H1 (cell line): ENCODE results near the gene PSMC2. TPM values are rescaled to one million over a fixed set of nuclear protein-coding genes. Genes with fewer than 3 reads are reported as not detected.

ENCODE experiments used
- CTCF ChIA-PET: fragments of 300-600 bp; sonication (Branson Sonifier 250); formaldehyde crosslinking; loops from one replicate; lab custom pipeline; 2021; ENCODE audit not compliant: partially characterized antibody; lab: Charles Lee
- POLR2A ChIA-PET: fragments of 300-600 bp; sonication (Branson Sonifier 250); formaldehyde crosslinking; loops from one replicate; lab custom pipeline; 2021; ENCODE audit warnings: inconsistent platforms; ENCODE audit not compliant: partially characterized antibody; lab: Charles Lee
- DNase-seq, 2 experiments: peaks; one replicate each; pipeline versions ENCODE4 v3.0.0 to v3.0.0-alpha.2; 2010 to 2022; ENCODE audit warnings: low spot score in 2 of 2, low read depth in 1 of 2, mixed read lengths in 1 of 2
- FAIRE-seq: peaks from 2 replicates; lab custom pipeline; 2011; peaks lifted over from hg19 to GRCh38; lab: Jason Lieb, UNC
- H2AFZ ChIP-seq: 2 replicates; pipeline ENCODE4 v1.8.1; 2012; ENCODE audit warnings: low read length, inconsistent platforms
- H2AK5ac ChIP-seq: 2 replicates; pipeline ENCODE4 v1.6.1; 2013; ENCODE audit warnings: low read depth, low read length
- H2BK120ac ChIP-seq: replicated peaks from 2 replicates; pipeline ENCODE3; 2013; ENCODE audit warnings: low read depth, low read length, inconsistent platforms
- H2BK12ac ChIP-seq: 2 replicates; pipeline ENCODE4 v1.6.1; 2013; ENCODE audit warnings: low read depth, low read length
- H2BK15ac ChIP-seq: 2 replicates; pipeline ENCODE4 v1.6.1; 2013; ENCODE audit warnings: low read length
- H2BK20ac ChIP-seq: 2 replicates; pipeline ENCODE4 v1.6.1; 2013; ENCODE audit warnings: low read length
- H2BK5ac ChIP-seq: 2 replicates; pipeline ENCODE4 v1.6.1; 2013; ENCODE audit warnings: low read depth, low read length
- H3K14ac ChIP-seq: 2 replicates; pipeline ENCODE4 v1.6.1; 2013; ENCODE audit warnings: inconsistent platforms; ENCODE audit not compliant: insufficient read length
- H3K18ac ChIP-seq: 2 replicates; pipeline ENCODE4 v1.6.1; 2013; ENCODE audit warnings: low read length; ENCODE audit errors: extremely low read depth
- H3K23ac ChIP-seq: 2 replicates; pipeline ENCODE4 v1.6.1; 2013; ENCODE audit warnings: inconsistent platforms; ENCODE audit not compliant: insufficient read length
- H3K23me2 ChIP-seq: 2 replicates; pipeline ENCODE4 v1.6.1; 2013; ENCODE audit warnings: low read depth, low read length
- H3K27ac ChIP-seq: 2 replicates; pipeline ENCODE4 v1.6.1; 2011; ENCODE audit warnings: low read depth, low read length, inconsistent platforms
- H3K27me3 ChIP-seq, 4 experiments: replicated peaks in 1 of 4; 1 replicate in 1 of 4; 2 replicates in 3 of 4; pipeline versions ENCODE4 v1.6.1 to v1.8.1; 2011 to 2013; ENCODE audit warnings: low read length in 3 of 4, mild to moderate bottlenecking in 3 of 4, inconsistent platforms in 2 of 4, mixed read lengths in 2 of 4, moderate library complexity in 1 of 4; ENCODE audit not compliant: control insufficient read depth in 3 of 4, insufficient read depth in 3 of 4; ENCODE audit errors: extremely low read depth in 1 of 4
- H3K36me3 ChIP-seq, 4 experiments: 2 replicates each; pipeline versions ENCODE4 v1.6.1 to v1.8.1; 2011 to 2013; ENCODE audit warnings: mild to moderate bottlenecking in 4 of 4, low read length in 3 of 4, moderate library complexity in 2 of 4, control low read depth in 1 of 4, inconsistent platforms in 1 of 4; ENCODE audit not compliant: insufficient read depth in 4 of 4, control insufficient read depth in 2 of 4
- H3K4ac ChIP-seq: replicated peaks from 2 replicates; pipeline ENCODE3; 2013; ENCODE audit warnings: low read length, low read depth, mixed read lengths, inconsistent platforms; ENCODE audit not compliant: insufficient read length
- H3K4me1 ChIP-seq, 4 experiments: replicated peaks in 1 of 4; 1 replicate in 1 of 4; 2 replicates in 3 of 4; pipeline versions ENCODE4 v1.6.1 to v1.8.1; 2011 to 2013; ENCODE audit warnings: low read length in 3 of 4, inconsistent platforms in 2 of 4, mixed read lengths in 1 of 4; ENCODE audit not compliant: insufficient read depth in 4 of 4, control insufficient read depth in 3 of 4
- H3K4me2 ChIP-seq, 2 experiments: 2 replicates each; pipeline versions ENCODE4 v1.6.1 to v1.8.1; 2011 to 2013; ENCODE audit warnings: low read depth in 2 of 2, low read length in 2 of 2, control low read depth in 1 of 2, inconsistent platforms in 1 of 2, mild to moderate bottlenecking in 1 of 2; ENCODE audit not compliant: insufficient read depth in 1 of 2
- H3K4me3 ChIP-seq, 4 experiments: fragments of 200-600, 300-600 bp in 1 of 4; sonication (generic), shearing (Covaris generic), sonication (Bioruptor Twin) in 1 of 4; 2 replicates each; pipeline versions ENCODE4 v1.5.1 to v1.8.1; 2011 to 2016; ENCODE audit warnings: low read length in 4 of 4, low read depth in 3 of 4, control low read depth in 2 of 4, inconsistent platforms in 2 of 4, mild to moderate bottlenecking in 2 of 4, mixed read lengths in 1 of 4, moderate library complexity in 1 of 4; ENCODE audit not compliant: insufficient read depth in 2 of 4; ENCODE audit errors: extremely low read depth in 1 of 4
- H3K56ac ChIP-seq: replicated peaks from 2 replicates; pipeline ENCODE3; 2013; ENCODE audit warnings: low read depth, mild to moderate bottlenecking, mixed read lengths, low read length, inconsistent platforms; ENCODE audit not compliant: insufficient read length
- H3K79me1 ChIP-seq: 2 replicates; pipeline ENCODE4 v1.6.1; 2013; ENCODE audit warnings: low read depth, low read length, control low read depth
- H3K79me2 ChIP-seq, 2 experiments: 2 replicates each; pipeline versions ENCODE4 v1.6.1 to v1.8.1; 2012 to 2013; ENCODE audit warnings: low read length in 2 of 2, mild to moderate bottlenecking in 2 of 2, inconsistent platforms in 1 of 2; ENCODE audit not compliant: insufficient read depth in 2 of 2, control insufficient read depth in 1 of 2
- H3K9ac ChIP-seq, 4 experiments: replicated peaks in 1 of 4; 1 replicate in 1 of 4; 2 replicates in 3 of 4; pipeline versions ENCODE4 v1.6.1 to v1.8.1; 2011 to 2013; ENCODE audit warnings: low read depth in 3 of 4, low read length in 3 of 4, control low read depth in 2 of 4, mild to moderate bottlenecking in 2 of 4, moderate library complexity in 2 of 4, inconsistent platforms in 1 of 4; ENCODE audit errors: extremely low read depth in 1 of 4
- H3K9me3 ChIP-seq, 2 experiments: 2 replicates each; pipeline versions ENCODE4 v1.6.1 to v1.8.1; 2012 to 2013; ENCODE audit warnings: mild to moderate bottlenecking in 2 of 2, moderate library complexity in 2 of 2, control low read depth in 1 of 2, inconsistent platforms in 1 of 2, low read depth in 1 of 2, low read length in 1 of 2, mixed read lengths in 1 of 2; ENCODE audit not compliant: insufficient read depth in 2 of 2
- H4K20me1 ChIP-seq, 2 experiments: replicated peaks in 1 of 2; 2 replicates each; pipeline versions ENCODE3 to v1.8.1; 2011 to 2013; ENCODE audit warnings: inconsistent platforms in 2 of 2, low read length in 2 of 2, mild to moderate bottlenecking in 1 of 2; ENCODE audit not compliant: insufficient read depth in 2 of 2, control insufficient read depth in 1 of 2
- H4K5ac ChIP-seq: 2 replicates; pipeline ENCODE4 v1.6.1; 2013; ENCODE audit warnings: low read length, low read depth, mixed read lengths, inconsistent platforms; ENCODE audit not compliant: insufficient read length
- H4K8ac ChIP-seq: 2 replicates; pipeline ENCODE4 v1.8.0; 2013; ENCODE audit warnings: mild to moderate bottlenecking, moderate library complexity, low read length, inconsistent platforms; ENCODE audit not compliant: insufficient read depth; ENCODE audit errors: extremely low read depth
- H4K91ac ChIP-seq: replicated peaks from 2 replicates; pipeline ENCODE3; 2013; ENCODE audit warnings: low read length, mixed read lengths, inconsistent platforms; ENCODE audit not compliant: insufficient read length
- CTCF ChIP-seq, 3 experiments: IDR thresholded peaks; 1 replicate in 2 of 3; 2 replicates in 1 of 3; pipeline versions ENCODE4 v1.5.1 to v1.6.1; 2011; ENCODE audit warnings: low read length in 3 of 3, mild to moderate bottlenecking in 3 of 3, inconsistent platforms in 2 of 3, low read depth in 1 of 3, moderate library complexity in 1 of 3; ENCODE audit not compliant: insufficient read depth in 1 of 3; ENCODE audit errors: control extremely low read depth in 1 of 3
- EP300 ChIP-seq, 2 experiments: IDR thresholded peaks; 1 replicate in 1 of 2; 2 replicates in 1 of 2; pipeline ENCODE4 v1.6.1; 2011 to 2012; ENCODE audit warnings: low read depth in 2 of 2, low read length in 2 of 2, mild to moderate bottlenecking in 2 of 2, borderline replicate concordance in 1 of 2, inconsistent platforms in 1 of 2, moderate library complexity in 1 of 2
- SIX5 ChIP-seq: IDR thresholded peaks from 2 replicates; pipeline ENCODE4 v1.6.1; 2011; ENCODE audit warnings: mild to moderate bottlenecking, low read depth, low read length
- SP4 ChIP-seq: IDR thresholded peaks from 2 replicates; pipeline ENCODE4 v1.6.1; 2012; ENCODE audit warnings: low read length, inconsistent platforms
- WGBS, 2 experiments: shearing (Covaris generic) in 1 of 2; methylation state at CpG; one replicate each; pipeline versions ENCODE4 v1.1.6 to v1.1.7; 2013 to 2015; ENCODE audit warnings: low lambda C conversion rate in 2 of 2, mixed read lengths in 2 of 2, inconsistent platforms in 1 of 2, low coverage in 1 of 2, missing lambda C conversion rate in 1 of 2; ENCODE audit not compliant: insufficient replicate concordance in 2 of 2, insufficient coverage in 1 of 2, insufficient read length in 1 of 2; ENCODE audit errors: extremely low coverage in 1 of 2, missing lambda C conversion rate in 1 of 2; 5-methylcytosine and 5-hydroxymethylcytosine counted together
- polyA plus RNA-seq, 7 experiments: library from polyadenylated mRNA; depleted of rRNA in 3 of 7; stranded (reverse) in 5 of 7; unstranded in 2 of 7; fragments of >200 nt in 5 of 7; fragments of 200-250 nt in 2 of 7; gene quantifications; 1 replicate in 5 of 7; 2 replicates in 1 of 7; 4 replicates in 1 of 7; pipeline versions ENCODE4 v1.2.1 to v1.2.3, GENCODE V29; 2011 to 2013; ENCODE audit warnings: missing spikeins in 2 of 7, mixed read lengths in 2 of 7
- total RNA-seq: library from RNA; stranded (reverse); fragmentation: NEBNext Ultra II Directional; extraction: Animal tissue kit (Norgen Biotek cat#: 25700); gene quantifications from 2 replicates; pipeline ENCODE4 v1.2.1, GENCODE V29; 2021

Gene PSMC2
- total and polyA plus RNA-seq, 2 of the 8 experiments (the other 6 are each of a cell fraction or from before 2014, with no cell fraction given), result 80.9 to 141 TPM

- peaks cover 3 to 5% of the 10 kb centered on the region in 2 experiments for H4K20me1 ChIP-seq
Observed at GRCh38 chr7:103348959-103349358, 1.5 kb downstream of the PSMC2 start.

More at GRCh38 chr7:103348959-103349358, 1.5 kb downstream of the PSMC2 start:
- Histone ChIP-seq H3K4me2 (peak overlapping the region; percentile 52 to 71; a peak in 3 of 4 replicates), H2AFZ (no peak overlapping the region), H3K27me3 (no peaks in the 10 kb centered on the region), H3K9ac (no peak overlapping the region), H3K36me3 (peaks cover 0 to 8% (median 3%) of the 10 kb centered on the region in 4 experiments; a peak in 4 of 8 replicates), H3K4me3 (peak overlapping the region in 2 of 4 experiments; percentile 84 to 99; a peak in 2 of 8 replicates), H2BK15ac (no peak overlapping the region), H2AK5ac (no peak overlapping the region), H2BK20ac (no peak overlapping the region), H4K5ac (no peak overlapping the region), H2BK12ac (no peak overlapping the region), H3K4me1 (0 out of 7 replicates have a peak, but pooled peaks cover 0 to 2% (median 0%) of the 10 kb centered on the region in 4 experiments), H3K27ac (no peak overlapping the region), H3K9me3 (no peaks in the 10 kb centered on the region), H2BK5ac (no peak overlapping the region), H3K79me1 (peaks cover 6% of the 10 kb centered on the region; the same call in 1 of the 2 replicates), H3K4ac (no peak overlapping the region), H3K79me2 (peaks cover 23 to 71% of the 10 kb centered on the region in 2 experiments), H2BK120ac (no peak overlapping the region), H4K91ac (no peak overlapping the region), H3K18ac (no peak overlapping the region), H3K23ac (no peak overlapping the region), H3K23me2 (peaks cover 3% of the 10 kb centered on the region; the same call in 1 of the 2 replicates), H3K14ac (no peak overlapping the region), H3K56ac (no peak overlapping the region), H4K8ac (no peak overlapping the region)
- no peak for TF ChIP-seq SIX5
- TF ChIP-seq EP300 (IDR thresholded peaks at IDR 0.05; ENCODE audit: borderline replicate concordance in 1 of 2, low read depth in 2 of 2, low read length in 2 of 2), result no peak
- no peak for TF ChIP-seq CTCF (IDR thresholded peaks at IDR 0.05; ENCODE audit: control extremely low read depth in 1 of 3, insufficient read depth in 1 of 3, low read depth in 1 of 3, low read length in 3 of 3)
- no peak for TF ChIP-seq SP4
- DNase-seq (no peak), FAIRE-seq (no peak)
- CTCF ChIA-PET, result no interaction called here
- 76% methylated on average over 2 of the region's 2 CpGs; no CpG with 5 or more reads in 1 of the 2 experiments for WGBS, 2 experiments
- POLR2A ChIA-PET, result no interaction called here
